PC-9 (cell line): ENCODE measurements around the gene HPD.

Experiments
- CTCF ChIP-seq: fragments of 200-600 bp; sonication (generic); conservative IDR thresholded peaks from 2 replicates; pipeline ENCODE4 v1.6.1; 2017; ENCODE audit warnings: mixed run types, antibody characterized with exemption, mild to moderate bottlenecking, moderate library complexity
- EZH2 ChIP-seq: fragments of 200-600 bp; sonication (generic); IDR thresholded peaks from 2 replicates; pipeline ENCODE4 v1.8.0; 2017; ENCODE audit warnings: antibody characterized with exemption, low read depth

- TF ChIP-seq CTCF (no peak), EZH2 (no peak)
Measured at GRCh38 chr12:121845701-121846100, 13.0 kb downstream of the HPD start.
